GM18505 (cell line): Measurements from ENCODE around the gene NUDT8.
"Not testable (repeated sequence)": the region's sequence is repeated elsewhere in the genome, so short reads cannot be mapped to it uniquely, and the experiment has no call there.

Source experiments
- ATAC-seq: cut with Tn5 transposase; IDR thresholded peaks from one replicate; pipeline ENCODE4 v1.9.1; 2021; ENCODE audit not compliant: unreplicated experiment
- POLR2A ChIP-seq: IDR thresholded peaks from 4 replicates; pipeline ENCODE4 v1.6.1; 2011; ENCODE audit warnings: borderline replicate concordance; ENCODE audit not compliant: insufficient read depth, insufficient read length; ENCODE audit errors: extremely low read depth

The NUDT8 gene

DNA sequence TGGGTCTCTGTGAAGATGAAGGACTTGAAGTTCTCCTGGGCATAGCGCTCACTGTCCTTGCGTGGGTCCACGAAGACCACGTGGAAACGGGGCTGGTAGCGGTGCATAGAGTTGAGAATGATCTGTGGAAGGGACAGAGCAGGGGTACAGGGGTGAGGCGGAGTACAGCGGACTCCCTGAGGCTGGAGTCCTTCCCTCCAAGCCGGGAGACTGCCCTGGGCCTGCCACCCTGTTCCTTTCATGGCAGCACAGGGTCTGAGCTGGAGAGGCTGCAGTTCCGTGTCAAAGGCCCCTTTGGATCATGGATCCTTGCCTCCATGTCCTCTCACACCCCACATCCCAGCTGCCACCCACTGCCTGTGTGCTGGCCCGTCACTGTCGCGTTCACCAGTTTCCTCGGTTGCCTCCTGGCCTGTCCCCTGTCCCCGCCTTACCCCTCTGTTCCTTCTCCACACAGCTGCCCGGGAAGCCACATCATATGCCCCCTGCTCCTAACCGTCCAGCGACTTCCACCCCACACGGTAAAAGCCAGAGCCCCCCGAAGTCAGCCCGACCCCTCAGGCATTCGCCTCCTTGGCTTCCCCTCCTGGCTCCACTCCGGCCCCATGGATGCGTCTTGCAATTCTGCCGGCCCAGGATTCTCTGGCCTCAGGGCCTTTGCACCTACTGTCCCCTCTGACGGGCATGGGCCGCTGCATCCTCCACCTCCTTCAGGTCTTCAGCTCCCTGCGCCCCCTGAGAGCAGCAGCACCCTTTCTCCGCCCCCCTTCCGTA, 3.4 kb upstream of the NUDT8 start:
- ATAC-seq: no peak
- TF ChIP-seq POLR2A: no peak

- ATAC-seq: no peak
- TF ChIP-seq POLR2A: no peak
These were observed 2.6 kb upstream of the NUDT8 start for GRCh38 chr11:67632175-67632981.

- TF ChIP-seq POLR2A: no peak
- no peak for ATAC-seq
These were observed 2.1 kb upstream of the NUDT8 start for GRCh38 chr11:67631853-67632174.

DNA sequence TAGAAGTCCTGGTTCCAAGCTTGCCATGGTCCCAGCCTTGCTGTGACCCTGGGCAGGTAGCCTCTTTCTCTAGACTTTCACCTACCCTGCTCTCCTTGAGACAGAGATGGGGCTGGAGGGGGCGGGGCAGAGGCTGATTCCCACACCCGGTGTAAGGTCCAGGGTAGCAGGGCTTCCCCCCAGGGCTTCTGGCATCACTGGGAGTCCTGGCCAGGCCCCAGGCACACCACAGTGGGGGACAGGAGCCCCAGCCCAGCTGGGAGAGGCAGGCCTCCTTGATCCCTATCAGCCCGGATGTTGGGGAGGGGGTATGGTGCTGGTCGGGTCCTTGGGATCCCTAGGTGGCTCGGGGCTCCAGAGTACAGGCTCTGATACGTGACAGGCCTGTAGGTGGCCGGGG, 1.7 kb upstream of the NUDT8 start:
- ATAC-seq: no peak
- TF ChIP-seq POLR2A: no peak

DNA sequence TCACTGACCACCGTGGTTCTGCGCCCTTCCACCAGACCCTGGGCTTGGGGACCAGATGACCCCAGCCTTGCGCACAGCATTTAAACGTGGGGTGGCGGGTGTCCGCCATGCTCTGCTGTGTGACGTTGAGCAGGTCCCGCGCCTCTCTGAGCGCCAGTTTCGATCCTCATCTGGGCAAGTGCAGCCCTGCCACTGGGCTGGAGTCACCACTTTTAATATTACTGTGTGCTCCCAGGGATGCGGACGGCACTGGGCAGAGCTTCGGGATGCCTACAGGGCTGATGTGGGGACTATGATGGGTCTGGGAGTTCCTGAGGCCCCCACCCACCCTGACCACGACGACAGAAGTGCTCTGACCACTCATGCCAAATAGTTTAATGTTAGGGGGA, 1.2 kb upstream of the NUDT8 start:
- ATAC-seq: no peak
- TF ChIP-seq POLR2A: no peak

- TF ChIP-seq POLR2A: peak; percentile 58
- ATAC-seq: peak; percentile 50
These were observed 648 bp upstream of the NUDT8 start for GRCh38 chr11:67630228-67630942.

- ATAC-seq: no peak
- TF ChIP-seq POLR2A: no peak
These were observed 889 bp downstream of the NUDT8 start for GRCh38 chr11:67628710-67629385.

- TF ChIP-seq POLR2A: no peak
These were observed 1.7 kb downstream of the NUDT8 start for GRCh38 chr11:67627812-67628624.

GRCh38 chr11:67627441-67627811, 2.3 kb downstream of the NUDT8 start:
- no peak for ATAC-seq
- no peak for TF ChIP-seq POLR2A

More at GRCh38 chr11:67627812-67628624, 1.7 kb downstream of the NUDT8 start:
- no peak for ATAC-seq

- ATAC-seq: no peak
- no peak for TF ChIP-seq POLR2A
These were observed 2.8 kb downstream of the NUDT8 start for GRCh38 chr11:67626970-67627369.

DNA sequence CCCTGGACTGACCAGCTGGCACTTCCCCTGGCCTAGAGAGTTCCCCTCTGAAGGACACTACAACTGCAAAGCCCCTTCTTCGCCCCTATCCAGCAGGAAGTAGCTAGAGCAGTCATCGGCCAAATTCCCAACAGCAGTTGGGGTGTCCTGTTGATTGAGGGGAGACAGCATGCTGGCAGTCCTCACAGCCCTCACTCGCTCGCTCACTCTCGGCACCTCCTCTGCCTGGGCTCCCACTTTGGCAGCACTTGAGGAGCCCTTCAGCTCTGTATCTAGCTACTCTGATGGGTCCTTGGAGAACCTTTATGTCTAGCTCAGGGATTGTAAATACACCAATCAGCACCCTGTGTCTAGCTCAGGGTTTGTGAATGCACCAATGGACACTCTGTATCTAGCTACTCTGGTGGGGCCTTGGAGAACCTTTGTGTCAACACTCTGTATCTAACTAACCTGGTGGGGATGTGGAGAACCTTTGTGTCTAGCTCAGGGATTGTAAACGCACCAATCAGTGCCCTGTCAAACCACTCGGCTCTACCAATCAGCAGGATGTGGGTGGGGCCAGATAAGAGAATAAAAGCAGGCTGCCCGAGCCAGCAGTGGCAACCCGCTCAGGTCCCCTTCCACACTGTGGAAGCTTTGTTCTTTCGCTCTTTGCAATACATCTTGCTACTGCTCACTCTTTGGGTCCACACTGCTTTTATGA, 3.5 kb downstream of the NUDT8 start:
- ATAC-seq: not testable (repeated sequence)

- ATAC-seq: not testable (repeated sequence)
These were observed 5.9 kb downstream of the NUDT8 start for GRCh38 chr11:67623795-67624194.

DNA sequence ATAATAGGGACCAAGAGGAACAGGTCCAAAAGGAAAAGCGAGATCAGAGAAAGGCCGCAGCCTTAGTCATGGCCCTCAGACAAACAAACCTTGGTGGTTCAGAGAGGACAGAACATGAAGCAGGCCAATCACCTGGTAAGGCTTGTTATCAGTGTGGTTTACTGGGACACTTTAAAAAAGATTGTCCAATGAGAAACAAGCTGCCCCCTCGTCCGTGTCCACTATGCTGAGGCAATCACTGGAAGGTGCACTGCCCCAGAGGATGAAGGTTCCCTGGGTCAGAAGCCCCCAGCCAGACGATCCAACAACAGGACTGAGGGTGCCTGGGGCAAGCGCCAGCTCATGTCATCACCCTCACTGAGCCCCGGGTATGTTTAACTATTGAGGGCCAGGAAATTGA, 6.8 kb downstream of the NUDT8 start:
- not testable (repeated sequence) for ATAC-seq

GRCh38 chr11:67621928-67622327, 7.8 kb downstream of the NUDT8 start:
- ATAC-seq: not testable (repeated sequence)

- ATAC-seq: not testable (repeated sequence)
These were observed 9.1 kb downstream of the NUDT8 start for GRCh38 chr11:67620621-67621020.

DNA sequence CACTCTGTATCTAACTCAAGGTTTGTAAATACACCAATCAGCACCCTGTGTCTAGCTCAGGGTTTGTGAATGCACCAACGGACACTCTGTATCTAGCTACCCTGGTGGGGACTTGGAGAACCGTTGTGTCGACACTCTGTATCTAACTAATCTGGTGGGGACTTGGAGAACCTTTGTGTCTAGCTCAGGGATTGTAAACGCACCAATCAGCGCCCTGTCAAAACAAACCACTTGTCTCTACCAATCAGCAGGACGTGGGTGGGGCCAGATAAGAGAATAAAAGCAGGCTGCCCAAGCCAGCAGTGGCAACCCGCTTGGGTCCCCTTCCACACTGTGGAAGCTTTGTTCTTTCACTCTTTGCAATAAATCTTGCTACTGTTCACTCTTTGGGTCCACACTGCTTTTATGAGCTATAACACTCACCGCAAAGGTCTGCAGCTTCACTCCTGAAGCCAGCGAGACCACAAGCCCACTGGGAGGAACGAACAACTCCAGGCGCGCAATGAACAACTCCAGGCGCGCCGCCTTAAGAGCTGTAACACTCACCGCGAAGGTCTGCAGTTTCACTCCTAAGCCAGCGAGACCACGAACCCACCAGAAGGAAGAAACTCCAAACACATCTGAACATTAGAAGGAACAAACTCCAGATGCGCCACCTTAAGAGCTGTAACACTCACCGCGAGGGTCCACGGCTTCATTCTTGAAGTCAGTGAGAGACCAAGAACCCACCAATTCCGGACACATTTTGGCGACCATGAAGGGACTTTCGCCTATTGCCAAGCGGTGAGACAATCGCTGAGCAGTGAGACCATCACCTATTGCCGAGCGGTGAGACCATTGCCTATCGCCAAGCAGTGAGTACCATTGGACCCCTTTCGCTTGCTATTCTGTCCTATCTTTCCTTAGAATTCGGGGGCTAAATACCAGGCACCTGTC, 9.8 kb downstream of the NUDT8 start:
- ATAC-seq: not testable (repeated sequence)

- not testable (repeated sequence) for ATAC-seq
These were observed 10.7 kb downstream of the NUDT8 start for GRCh38 chr11:67618901-67619659.
